ENCODE data around the gene BABAM2. TPM values are rescaled to one million over a fixed set of nuclear protein-coding genes. Genes with fewer than 3 reads are reported as not detected.

The BABAM2 gene
- total and polyA plus RNA-seq, 2 experiments from 2014 or later = 17.8 to 21.5 TPM

DNA sequence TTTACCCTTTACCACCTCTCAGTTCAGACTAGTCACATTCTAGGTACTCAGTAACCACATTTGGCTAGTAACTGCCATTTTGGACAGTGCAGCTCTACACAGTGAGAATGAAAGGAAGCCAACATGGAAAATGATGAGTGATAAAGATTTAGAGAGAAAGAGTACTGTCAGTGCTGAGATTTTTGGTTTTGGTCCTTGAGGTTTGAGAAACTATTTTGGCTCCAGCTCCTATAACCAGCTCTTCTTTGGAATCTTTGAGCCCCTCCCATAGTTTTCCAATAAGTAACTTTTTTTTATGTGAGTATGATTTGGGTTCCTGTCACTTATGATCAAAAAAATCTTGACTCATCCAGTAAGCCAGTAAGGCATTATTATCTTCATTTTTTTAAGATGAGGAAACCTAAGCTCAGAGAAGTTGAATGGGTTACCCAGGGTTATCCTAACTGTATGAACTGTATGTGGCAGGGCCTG is 173.0 kb downstream of the BABAM2 start:
- Histone ChIP-seq H3K4me2 (no peak overlapping the region), H3K79me2 (replicated peaks; ENCODE audit: insufficient read depth) (no peaks in the 10 kb centered on the region), H4K20me1 (replicated peaks; ENCODE audit: insufficient read depth) (no peaks in the 10 kb centered on the region; the same call in 1 of the 2 replicates), H3K4me1 (ENCODE audit: insufficient read depth) (no peaks in the 10 kb centered on the region), H3K27ac (ENCODE audit: low read depth) (no peak overlapping the region), H3K4me3 (no peak overlapping the region), H3F3A (replicated peaks; ENCODE audit: low read depth) (no peaks in the 10 kb centered on the region), H3K27me3 (ENCODE audit: insufficient read depth) (no peaks in the 10 kb centered on the region), H3K9me2 (ENCODE audit: insufficient read depth) (no peaks in the 10 kb centered on the region; the same call in 1 of the 2 replicates), H2AFZ (no peak overlapping the region), H3K36me3 (ENCODE audit: insufficient read depth) (no peaks in the 10 kb centered on the region)
- H3K27me3 Mint-ChIP-seq (ENCODE audit: insufficient read depth, low read depth, poor library complexity) = no peaks in the 10 kb centered on the region
- H3K36me3 Mint-ChIP-seq (ENCODE audit: low read depth) = no peaks in the 10 kb centered on the region
- H3K4me3 Mint-ChIP-seq = no peak overlapping the region
- H3K4me1 Mint-ChIP-seq = no peaks in the 10 kb centered on the region
- DNase-seq (ENCODE audit: low spot score) = no peak
- H3K9me3 Mint-ChIP-seq = no peaks in the 10 kb centered on the region
- ATAC-seq = no peak
- no peak overlapping the region for H3K27ac Mint-ChIP-seq
- TF ChIP-seq, protein P1, sequence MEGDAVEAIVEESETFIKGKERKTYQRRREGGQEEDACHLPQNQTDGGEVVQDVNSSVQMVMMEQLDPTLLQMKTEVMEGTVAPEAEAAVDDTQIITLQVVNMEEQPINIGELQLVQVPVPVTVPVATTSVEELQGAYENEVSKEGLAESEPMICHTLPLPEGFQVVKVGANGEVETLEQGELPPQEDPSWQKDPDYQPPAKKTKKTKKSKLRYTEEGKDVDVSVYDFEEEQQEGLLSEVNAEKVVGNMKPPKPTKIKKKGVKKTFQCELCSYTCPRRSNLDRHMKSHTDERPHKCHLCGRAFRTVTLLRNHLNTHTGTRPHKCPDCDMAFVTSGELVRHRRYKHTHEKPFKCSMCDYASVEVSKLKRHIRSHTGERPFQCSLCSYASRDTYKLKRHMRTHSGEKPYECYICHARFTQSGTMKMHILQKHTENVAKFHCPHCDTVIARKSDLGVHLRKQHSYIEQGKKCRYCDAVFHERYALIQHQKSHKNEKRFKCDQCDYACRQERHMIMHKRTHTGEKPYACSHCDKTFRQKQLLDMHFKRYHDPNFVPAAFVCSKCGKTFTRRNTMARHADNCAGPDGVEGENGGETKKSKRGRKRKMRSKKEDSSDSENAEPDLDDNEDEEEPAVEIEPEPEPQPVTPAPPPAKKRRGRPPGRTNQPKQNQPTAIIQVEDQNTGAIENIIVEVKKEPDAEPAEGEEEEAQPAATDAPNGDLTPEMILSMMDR (conservative IDR thresholded peaks at IDR 0.05; ENCODE audit: low read depth in 2 of 2) = no peak

DNA sequence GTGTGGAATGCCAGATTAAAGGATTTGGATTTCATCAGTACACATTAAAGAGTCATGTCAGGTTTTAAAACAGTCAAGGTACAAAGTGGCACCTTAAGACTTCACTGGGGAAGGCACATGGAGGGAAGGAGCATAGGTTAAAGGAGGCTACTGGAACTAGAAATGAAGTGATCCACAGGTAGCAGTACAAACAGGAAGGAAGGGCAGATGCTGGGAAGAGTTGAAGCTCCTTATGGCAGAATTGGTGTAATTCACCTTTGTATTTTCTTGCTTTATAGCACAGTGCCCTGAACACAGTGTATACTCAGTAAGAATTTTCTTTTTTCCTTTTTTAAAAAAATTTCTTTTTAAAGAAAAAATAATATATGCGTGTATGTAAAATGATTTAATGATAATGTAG is 177.1 kb downstream of the BABAM2 start:
- Mint-ChIP-seq H3K4me1 (no peaks in the 10 kb centered on the region), H3K27me3 (ENCODE audit: insufficient read depth, low read depth, poor library complexity) (no peaks in the 10 kb centered on the region), H3K4me3 (no peak overlapping the region), H3K27ac (no peak overlapping the region), H3K36me3 (ENCODE audit: low read depth) (no peaks in the 10 kb centered on the region), H3K9me3 (no peaks in the 10 kb centered on the region)
- Histone ChIP-seq H3K4me2 (no peak overlapping the region), H3K79me2 (replicated peaks; ENCODE audit: insufficient read depth) (no peaks in the 10 kb centered on the region), H3K4me3 (no peak overlapping the region), H3K4me1 (ENCODE audit: insufficient read depth) (no peaks in the 10 kb centered on the region), H3K27me3 (ENCODE audit: insufficient read depth) (no peaks in the 10 kb centered on the region), H3F3A (replicated peaks; ENCODE audit: low read depth) (no peaks in the 10 kb centered on the region), H3K27ac (ENCODE audit: low read depth) (no peak overlapping the region), H3K36me3 (ENCODE audit: insufficient read depth) (no peaks in the 10 kb centered on the region), H2AFZ (no peak overlapping the region), H4K20me1 (replicated peaks; ENCODE audit: insufficient read depth) (no peaks in the 10 kb centered on the region; the same call in 1 of the 2 replicates), H3K9me2 (ENCODE audit: insufficient read depth) (no peaks in the 10 kb centered on the region)
- DNase-seq (ENCODE audit: low spot score) (no peak), ATAC-seq (no peak)
- no peak for TF ChIP-seq ZNF331 (CRISPR knock-in tag; IDR thresholded peaks at IDR 0.05; ENCODE audit: low read depth)
- TF ChIP-seq, protein P2, sequence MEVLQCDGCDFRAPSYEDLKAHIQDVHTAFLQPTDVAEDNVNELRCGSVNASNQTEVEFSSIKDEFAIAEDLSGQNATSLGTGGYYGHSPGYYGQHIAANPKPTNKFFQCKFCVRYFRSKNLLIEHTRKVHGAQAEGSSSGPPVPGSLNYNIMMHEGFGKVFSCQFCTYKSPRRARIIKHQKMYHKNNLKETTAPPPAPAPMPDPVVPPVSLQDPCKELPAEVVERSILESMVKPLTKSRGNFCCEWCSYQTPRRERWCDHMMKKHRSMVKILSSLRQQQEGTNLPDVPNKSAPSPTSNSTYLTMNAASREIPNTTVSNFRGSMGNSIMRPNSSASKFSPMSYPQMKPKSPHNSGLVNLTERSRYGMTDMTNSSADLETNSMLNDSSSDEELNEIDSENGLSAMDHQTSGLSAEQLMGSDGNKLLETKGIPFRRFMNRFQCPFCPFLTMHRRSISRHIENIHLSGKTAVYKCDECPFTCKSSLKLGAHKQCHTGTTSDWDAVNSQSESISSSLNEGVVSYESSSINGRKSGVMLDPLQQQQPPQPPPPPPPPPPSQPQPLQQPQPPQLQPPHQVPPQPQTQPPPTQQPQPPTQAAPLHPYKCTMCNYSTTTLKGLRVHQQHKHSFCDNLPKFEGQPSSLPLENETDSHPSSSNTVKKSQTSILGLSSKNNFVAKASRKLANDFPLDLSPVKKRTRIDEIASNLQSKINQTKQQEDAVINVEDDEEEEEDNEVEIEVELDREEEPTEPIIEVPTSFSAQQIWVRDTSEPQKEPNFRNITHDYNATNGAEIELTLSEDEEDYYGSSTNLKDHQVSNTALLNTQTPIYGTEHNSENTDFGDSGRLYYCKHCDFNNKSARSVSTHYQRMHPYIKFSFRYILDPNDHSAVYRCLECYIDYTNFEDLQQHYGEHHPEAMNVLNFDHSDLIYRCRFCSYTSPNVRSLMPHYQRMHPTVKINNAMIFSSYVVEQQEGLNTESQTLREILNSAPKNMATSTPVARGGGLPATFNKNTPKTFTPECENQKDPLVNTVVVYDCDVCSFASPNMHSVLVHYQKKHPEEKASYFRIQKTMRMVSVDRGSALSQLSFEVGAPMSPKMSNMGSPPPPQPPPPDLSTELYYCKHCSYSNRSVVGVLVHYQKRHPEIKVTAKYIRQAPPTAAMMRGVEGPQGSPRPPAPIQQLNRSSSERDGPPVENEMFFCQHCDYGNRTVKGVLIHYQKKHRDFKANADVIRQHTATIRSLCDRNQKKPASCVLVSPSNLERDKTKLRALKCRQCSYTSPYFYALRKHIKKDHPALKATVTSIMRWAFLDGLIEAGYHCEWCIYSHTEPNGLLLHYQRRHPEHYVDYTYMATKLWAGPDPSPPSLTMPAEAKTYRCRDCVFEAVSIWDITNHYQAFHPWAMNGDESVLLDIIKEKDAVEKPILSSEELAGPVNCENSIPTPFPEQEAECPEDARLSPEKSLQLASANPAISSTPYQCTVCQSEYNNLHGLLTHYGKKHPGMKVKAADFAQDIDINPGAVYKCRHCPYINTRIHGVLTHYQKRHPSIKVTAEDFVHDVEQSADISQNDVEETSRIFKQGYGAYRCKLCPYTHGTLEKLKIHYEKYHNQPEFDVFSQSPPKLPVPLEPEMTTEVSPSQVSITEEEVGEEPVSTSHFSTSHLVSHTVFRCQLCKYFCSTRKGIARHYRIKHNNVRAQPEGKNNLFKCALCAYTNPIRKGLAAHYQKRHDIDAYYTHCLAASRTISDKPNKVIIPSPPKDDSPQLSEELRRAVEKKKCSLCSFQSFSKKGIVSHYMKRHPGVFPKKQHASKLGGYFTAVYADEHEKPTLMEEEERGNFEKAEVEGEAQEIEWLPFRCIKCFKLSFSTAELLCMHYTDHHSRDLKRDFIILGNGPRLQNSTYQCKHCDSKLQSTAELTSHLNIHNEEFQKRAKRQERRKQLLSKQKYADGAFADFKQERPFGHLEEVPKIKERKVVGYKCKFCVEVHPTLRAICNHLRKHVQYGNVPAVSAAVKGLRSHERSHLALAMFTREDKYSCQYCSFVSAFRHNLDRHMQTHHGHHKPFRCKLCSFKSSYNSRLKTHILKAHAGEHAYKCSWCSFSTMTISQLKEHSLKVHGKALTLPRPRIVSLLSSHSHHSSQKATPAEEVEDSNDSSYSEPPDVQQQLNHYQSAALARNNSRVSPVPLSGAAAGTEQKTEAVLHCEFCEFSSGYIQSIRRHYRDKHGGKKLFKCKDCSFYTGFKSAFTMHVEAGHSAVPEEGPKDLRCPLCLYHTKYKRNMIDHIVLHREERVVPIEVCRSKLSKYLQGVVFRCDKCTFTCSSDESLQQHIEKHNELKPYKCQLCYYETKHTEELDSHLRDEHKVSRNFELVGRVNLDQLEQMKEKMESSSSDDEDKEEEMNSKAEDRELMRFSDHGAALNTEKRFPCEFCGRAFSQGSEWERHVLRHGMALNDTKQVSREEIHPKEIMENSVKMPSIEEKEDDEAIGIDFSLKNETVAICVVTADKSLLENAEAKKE (CRISPR knock-in tag; IDR thresholded peaks at IDR 0.05) = no peak
- TF ChIP-seq, protein P3, sequence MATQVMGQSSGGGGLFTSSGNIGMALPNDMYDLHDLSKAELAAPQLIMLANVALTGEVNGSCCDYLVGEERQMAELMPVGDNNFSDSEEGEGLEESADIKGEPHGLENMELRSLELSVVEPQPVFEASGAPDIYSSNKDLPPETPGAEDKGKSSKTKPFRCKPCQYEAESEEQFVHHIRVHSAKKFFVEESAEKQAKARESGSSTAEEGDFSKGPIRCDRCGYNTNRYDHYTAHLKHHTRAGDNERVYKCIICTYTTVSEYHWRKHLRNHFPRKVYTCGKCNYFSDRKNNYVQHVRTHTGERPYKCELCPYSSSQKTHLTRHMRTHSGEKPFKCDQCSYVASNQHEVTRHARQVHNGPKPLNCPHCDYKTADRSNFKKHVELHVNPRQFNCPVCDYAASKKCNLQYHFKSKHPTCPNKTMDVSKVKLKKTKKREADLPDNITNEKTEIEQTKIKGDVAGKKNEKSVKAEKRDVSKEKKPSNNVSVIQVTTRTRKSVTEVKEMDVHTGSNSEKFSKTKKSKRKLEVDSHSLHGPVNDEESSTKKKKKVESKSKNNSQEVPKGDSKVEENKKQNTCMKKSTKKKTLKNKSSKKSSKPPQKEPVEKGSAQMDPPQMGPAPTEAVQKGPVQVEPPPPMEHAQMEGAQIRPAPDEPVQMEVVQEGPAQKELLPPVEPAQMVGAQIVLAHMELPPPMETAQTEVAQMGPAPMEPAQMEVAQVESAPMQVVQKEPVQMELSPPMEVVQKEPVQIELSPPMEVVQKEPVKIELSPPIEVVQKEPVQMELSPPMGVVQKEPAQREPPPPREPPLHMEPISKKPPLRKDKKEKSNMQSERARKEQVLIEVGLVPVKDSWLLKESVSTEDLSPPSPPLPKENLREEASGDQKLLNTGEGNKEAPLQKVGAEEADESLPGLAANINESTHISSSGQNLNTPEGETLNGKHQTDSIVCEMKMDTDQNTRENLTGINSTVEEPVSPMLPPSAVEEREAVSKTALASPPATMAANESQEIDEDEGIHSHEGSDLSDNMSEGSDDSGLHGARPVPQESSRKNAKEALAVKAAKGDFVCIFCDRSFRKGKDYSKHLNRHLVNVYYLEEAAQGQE (IDR thresholded peaks at IDR 0.05; ENCODE audit: unreplicated experiment) = no peak
- no peak for TF ChIP-seq ZNF114 (CRISPR knock-in tag; IDR thresholded peaks at IDR 0.05)
- no peak for TF ChIP-seq JUNB (IDR thresholded peaks at IDR 0.05; ENCODE audit: unreplicated experiment)
- no peak for TF ChIP-seq CREB1 (CRISPR knock-in tag; IDR thresholded peaks at IDR 0.05; ENCODE audit: low read depth)
